GM12874 (cell line): Measurements from ENCODE around the gene MKX.

Experiments
- TF ChIP-seq, protein P1 (sequence below): IDR thresholded peaks from 2 replicates; pipeline ENCODE4 v1.5.1; 2011; ENCODE audit warnings: low read depth, mild to moderate bottlenecking, control low read depth, low read length, moderate library complexity; ENCODE audit not compliant: insufficient read depth

The MKX gene

GRCh38 chr10:27678166-27678565, 67.5 kb downstream of the MKX start:
- TF ChIP-seq, protein P1, sequence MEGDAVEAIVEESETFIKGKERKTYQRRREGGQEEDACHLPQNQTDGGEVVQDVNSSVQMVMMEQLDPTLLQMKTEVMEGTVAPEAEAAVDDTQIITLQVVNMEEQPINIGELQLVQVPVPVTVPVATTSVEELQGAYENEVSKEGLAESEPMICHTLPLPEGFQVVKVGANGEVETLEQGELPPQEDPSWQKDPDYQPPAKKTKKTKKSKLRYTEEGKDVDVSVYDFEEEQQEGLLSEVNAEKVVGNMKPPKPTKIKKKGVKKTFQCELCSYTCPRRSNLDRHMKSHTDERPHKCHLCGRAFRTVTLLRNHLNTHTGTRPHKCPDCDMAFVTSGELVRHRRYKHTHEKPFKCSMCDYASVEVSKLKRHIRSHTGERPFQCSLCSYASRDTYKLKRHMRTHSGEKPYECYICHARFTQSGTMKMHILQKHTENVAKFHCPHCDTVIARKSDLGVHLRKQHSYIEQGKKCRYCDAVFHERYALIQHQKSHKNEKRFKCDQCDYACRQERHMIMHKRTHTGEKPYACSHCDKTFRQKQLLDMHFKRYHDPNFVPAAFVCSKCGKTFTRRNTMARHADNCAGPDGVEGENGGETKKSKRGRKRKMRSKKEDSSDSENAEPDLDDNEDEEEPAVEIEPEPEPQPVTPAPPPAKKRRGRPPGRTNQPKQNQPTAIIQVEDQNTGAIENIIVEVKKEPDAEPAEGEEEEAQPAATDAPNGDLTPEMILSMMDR = no peak

DNA sequence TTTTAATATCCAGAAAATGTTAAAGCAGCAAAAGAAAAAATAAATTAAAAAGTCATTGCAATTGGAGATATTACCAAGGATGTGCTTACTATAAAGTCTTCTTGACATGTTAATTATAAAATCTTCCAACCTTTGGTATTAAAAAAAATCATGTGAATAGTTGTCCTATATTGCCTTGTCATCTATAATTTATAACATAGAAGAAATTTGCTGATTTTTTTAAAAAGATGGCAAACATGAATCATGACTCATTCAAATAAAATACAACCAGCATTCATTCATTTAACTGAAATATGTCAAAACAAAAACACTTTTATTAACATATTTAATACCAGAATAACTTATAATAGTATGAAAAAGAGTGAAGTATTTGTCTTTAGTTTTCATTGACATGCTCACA, 72.6 kb downstream of the MKX start:
- TF ChIP-seq, protein P1 = no peak

GRCh38 chr10:27671821-27672220, 73.8 kb downstream of the MKX start:
- TF ChIP-seq, protein P1 = no peak

GRCh38 chr10:27664461-27664860, 81.2 kb downstream of the MKX start:
- TF ChIP-seq, protein P1 = no peak

DNA sequence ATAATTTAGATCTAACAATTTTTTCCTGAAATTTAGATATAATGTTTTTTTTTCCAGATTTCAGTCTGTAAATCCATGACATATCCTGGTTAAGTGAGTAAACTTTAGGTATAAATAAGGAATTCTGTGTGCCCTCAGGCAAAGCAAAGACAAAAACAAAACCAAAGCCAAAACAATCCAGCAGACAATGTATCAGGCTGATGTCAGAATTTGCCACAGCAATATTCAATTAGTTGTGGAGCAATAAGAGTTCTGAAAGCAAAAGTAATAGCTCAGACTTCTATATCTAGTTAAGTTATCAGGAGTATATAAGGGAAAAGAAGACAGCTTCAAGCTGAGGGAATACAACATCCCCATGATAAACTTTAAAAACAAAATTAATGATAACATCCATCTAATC, 82.0 kb downstream of the MKX start:
- TF ChIP-seq, protein P1 = no peak

DNA sequence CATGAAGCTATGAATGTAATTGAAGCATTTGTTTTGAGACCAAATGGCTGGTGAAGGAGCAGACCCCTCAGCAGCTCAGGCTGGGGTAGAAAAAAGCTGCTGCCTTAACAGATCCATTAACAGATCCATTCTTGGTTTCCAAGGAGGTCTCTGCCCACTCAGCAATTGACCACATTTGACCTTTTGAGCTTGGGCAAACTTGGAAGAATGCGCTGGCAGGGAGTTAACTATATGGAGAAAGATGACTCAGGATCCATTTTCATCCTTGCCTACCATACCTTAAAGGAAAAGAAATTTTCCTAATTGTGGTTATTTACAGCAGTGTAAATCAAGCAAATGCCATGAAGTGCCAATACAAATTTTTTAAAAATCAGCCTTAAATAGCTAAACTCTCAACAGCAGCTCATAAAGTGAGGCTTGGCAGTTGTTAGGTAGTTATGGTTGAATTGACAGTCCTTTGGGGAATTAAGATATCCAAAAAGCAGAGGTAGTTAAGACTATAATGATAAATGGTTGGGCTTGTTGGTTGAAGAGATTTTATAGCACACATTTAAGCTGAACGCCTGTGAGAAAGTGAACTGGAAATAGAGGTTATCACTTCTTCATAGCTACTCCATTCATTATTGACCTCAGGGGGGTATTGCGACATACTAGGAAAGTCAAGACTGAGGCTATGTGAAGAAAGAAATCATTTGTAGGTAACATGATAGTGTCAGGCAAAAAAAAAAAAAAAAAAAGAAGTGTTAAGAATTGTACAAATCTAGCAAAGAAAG, 83.9 kb downstream of the MKX start:
- TF ChIP-seq, protein P1 = no peak

GRCh38 chr10:27660711-27661110, 84.9 kb downstream of the MKX start:
- TF ChIP-seq, protein P1 = no peak
